ENCODE data around the gene CYP2C18.

DNA sequence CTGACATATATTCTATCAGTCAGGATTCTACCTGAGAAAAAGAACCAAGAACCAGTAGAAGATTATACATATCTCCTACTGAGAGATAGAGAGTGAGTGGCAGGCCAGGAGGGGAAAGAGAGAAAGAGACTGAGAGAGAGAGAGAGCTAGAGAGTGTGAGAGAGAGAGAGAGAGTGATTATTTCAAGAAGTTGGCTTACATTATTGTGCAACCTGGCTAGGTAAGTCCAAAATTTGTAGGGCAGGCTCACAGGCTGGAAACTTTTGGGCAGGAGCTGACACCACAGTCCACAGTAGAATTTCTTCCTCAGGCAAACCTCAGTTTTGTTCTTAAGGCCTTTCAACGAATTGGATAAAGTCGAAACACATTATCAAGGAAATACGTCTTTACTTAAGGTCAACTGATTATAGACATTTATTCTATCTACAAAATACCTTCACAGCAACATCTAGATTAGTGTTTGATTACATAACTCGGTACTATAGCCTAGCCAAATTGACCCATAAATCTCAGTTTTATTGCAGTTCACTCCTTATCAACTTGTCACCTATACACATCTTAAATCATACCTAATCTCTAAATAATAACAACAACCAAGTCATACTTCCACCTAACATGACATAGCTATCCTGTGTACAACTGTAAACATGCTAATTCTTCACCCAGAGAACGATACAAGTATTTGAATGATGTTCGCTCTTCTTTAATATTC, 17.0 kb upstream of the CYP2C18 start:
- no peak for TF ChIP-seq TAF1 (IDR thresholded peaks at IDR 0.05; ENCODE audit: borderline replicate concordance, insufficient read depth, low read length)
- TF ChIP-seq, protein P1, sequence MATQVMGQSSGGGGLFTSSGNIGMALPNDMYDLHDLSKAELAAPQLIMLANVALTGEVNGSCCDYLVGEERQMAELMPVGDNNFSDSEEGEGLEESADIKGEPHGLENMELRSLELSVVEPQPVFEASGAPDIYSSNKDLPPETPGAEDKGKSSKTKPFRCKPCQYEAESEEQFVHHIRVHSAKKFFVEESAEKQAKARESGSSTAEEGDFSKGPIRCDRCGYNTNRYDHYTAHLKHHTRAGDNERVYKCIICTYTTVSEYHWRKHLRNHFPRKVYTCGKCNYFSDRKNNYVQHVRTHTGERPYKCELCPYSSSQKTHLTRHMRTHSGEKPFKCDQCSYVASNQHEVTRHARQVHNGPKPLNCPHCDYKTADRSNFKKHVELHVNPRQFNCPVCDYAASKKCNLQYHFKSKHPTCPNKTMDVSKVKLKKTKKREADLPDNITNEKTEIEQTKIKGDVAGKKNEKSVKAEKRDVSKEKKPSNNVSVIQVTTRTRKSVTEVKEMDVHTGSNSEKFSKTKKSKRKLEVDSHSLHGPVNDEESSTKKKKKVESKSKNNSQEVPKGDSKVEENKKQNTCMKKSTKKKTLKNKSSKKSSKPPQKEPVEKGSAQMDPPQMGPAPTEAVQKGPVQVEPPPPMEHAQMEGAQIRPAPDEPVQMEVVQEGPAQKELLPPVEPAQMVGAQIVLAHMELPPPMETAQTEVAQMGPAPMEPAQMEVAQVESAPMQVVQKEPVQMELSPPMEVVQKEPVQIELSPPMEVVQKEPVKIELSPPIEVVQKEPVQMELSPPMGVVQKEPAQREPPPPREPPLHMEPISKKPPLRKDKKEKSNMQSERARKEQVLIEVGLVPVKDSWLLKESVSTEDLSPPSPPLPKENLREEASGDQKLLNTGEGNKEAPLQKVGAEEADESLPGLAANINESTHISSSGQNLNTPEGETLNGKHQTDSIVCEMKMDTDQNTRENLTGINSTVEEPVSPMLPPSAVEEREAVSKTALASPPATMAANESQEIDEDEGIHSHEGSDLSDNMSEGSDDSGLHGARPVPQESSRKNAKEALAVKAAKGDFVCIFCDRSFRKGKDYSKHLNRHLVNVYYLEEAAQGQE (IDR thresholded peaks at IDR 0.05; ENCODE audit: insufficient read depth in 1 of 2, low read depth in 2 of 2, low read length in 2 of 2), result no peak
